ENCODE results near the gene SLC6A11.

SLC6A11 gene

GRCh38 chr3:10822055-10822454 lies 6.0 kb downstream of the SLC6A11 start (continued):
- TF ChIP-seq ZNF565 (CRISPR knock-in tag; conservative IDR thresholded peaks at IDR 0.05; ENCODE audit: low read depth): no peak
- no peak for TF ChIP-seq PATZ1 (CRISPR knock-in tag; IDR thresholded peaks at IDR 0.05; ENCODE audit: borderline replicate concordance)
- TF ChIP-seq CSDC2 (CRISPR knock-in tag; IDR thresholded peaks at IDR 0.05): no peak
- TF ChIP-seq ZC3H10 (CRISPR knock-in tag; IDR thresholded peaks at IDR 0.05): no peak
- TF ChIP-seq RARB (CRISPR knock-in tag; IDR thresholded peaks at IDR 0.05): no peak
- no peak for TF ChIP-seq ISL1 (CRISPR knock-in tag; IDR thresholded peaks at IDR 0.05)
- TF ChIP-seq GLIS3 (CRISPR knock-in tag; IDR thresholded peaks at IDR 0.05): no peak

- TF ChIP-seq ESRRG (CRISPR knock-in tag; IDR thresholded peaks at IDR 0.05) (no peak), ISL1 (CRISPR knock-in tag; IDR thresholded peaks at IDR 0.05) (no peak), GLIS3 (CRISPR knock-in tag; IDR thresholded peaks at IDR 0.05) (no peak), PPARA (CRISPR knock-in tag; IDR thresholded peaks at IDR 0.05; ENCODE audit: borderline replicate concordance) (no peak), BACH2 (CRISPR knock-in tag; IDR thresholded peaks at IDR 0.05; ENCODE audit: borderline replicate concordance) (no peak), ZNF70 (CRISPR knock-in tag; IDR thresholded peaks at IDR 0.05) (no peak), ZFP30 (CRISPR knock-in tag; IDR thresholded peaks at IDR 0.05) (no peak), ZFP3 (CRISPR knock-in tag; IDR thresholded peaks at IDR 0.05) (no peak), CSDC2 (CRISPR knock-in tag; IDR thresholded peaks at IDR 0.05) (no peak), CSRNP3 (CRISPR knock-in tag; IDR thresholded peaks at IDR 0.05) (no peak), ZNF8 (CRISPR knock-in tag; IDR thresholded peaks at IDR 0.05) (no peak), TOX (CRISPR knock-in tag; IDR thresholded peaks at IDR 0.05; ENCODE audit: borderline replicate concordance) (no peak), POU6F1 (CRISPR knock-in tag; IDR thresholded peaks at IDR 0.05; ENCODE audit: borderline replicate concordance, low read depth) (no peak), SNAI2 (CRISPR knock-in tag; IDR thresholded peaks at IDR 0.05) (no peak), ZC3H10 (CRISPR knock-in tag; IDR thresholded peaks at IDR 0.05) (no peak), ZNF565 (CRISPR knock-in tag; conservative IDR thresholded peaks at IDR 0.05; ENCODE audit: low read depth) (no peak), TSHZ2 (CRISPR knock-in tag; IDR thresholded peaks at IDR 0.05) (no peak), OSR1 (CRISPR knock-in tag; IDR thresholded peaks at IDR 0.05) (no peak), TCF4 (CRISPR knock-in tag; IDR thresholded peaks at IDR 0.05; ENCODE audit: borderline replicate concordance) (no peak)
- no peak for ATAC-seq
Observed at GRCh38 chr3:10822708-10823515, 6.9 kb downstream of the SLC6A11 start.

- no peak for TF ChIP-seq OSR1 (CRISPR knock-in tag; IDR thresholded peaks at IDR 0.05)
- TF ChIP-seq ISL1 (CRISPR knock-in tag; IDR thresholded peaks at IDR 0.05): no peak
- no peak for TF ChIP-seq ZFP3 (CRISPR knock-in tag; IDR thresholded peaks at IDR 0.05)
- TF ChIP-seq ZC3H10 (CRISPR knock-in tag; IDR thresholded peaks at IDR 0.05): no peak
- TF ChIP-seq RARB (CRISPR knock-in tag; IDR thresholded peaks at IDR 0.05): no peak
- no peak for TF ChIP-seq ZFP30 (CRISPR knock-in tag; IDR thresholded peaks at IDR 0.05)
- no peak for TF ChIP-seq POU6F1 (CRISPR knock-in tag; IDR thresholded peaks at IDR 0.05; ENCODE audit: borderline replicate concordance, low read depth)
- no peak for TF ChIP-seq TOX (CRISPR knock-in tag; IDR thresholded peaks at IDR 0.05; ENCODE audit: borderline replicate concordance)
- no peak for TF ChIP-seq BACH2 (CRISPR knock-in tag; IDR thresholded peaks at IDR 0.05; ENCODE audit: borderline replicate concordance)
- no peak for TF ChIP-seq CSDC2 (CRISPR knock-in tag; IDR thresholded peaks at IDR 0.05)
- no peak for TF ChIP-seq TSHZ2 (CRISPR knock-in tag; IDR thresholded peaks at IDR 0.05)
- no peak for TF ChIP-seq ESRRG (CRISPR knock-in tag; IDR thresholded peaks at IDR 0.05)
- TF ChIP-seq PATZ1 (CRISPR knock-in tag; IDR thresholded peaks at IDR 0.05; ENCODE audit: borderline replicate concordance): no peak
- TF ChIP-seq ZNF8 (CRISPR knock-in tag; IDR thresholded peaks at IDR 0.05): no peak
- no peak for TF ChIP-seq GLIS3 (CRISPR knock-in tag; IDR thresholded peaks at IDR 0.05)
- no peak for TF ChIP-seq ZNF565 (CRISPR knock-in tag; conservative IDR thresholded peaks at IDR 0.05; ENCODE audit: low read depth)
- ATAC-seq: no peak
Observed at GRCh38 chr3:10823516-10823818, 7.4 kb downstream of the SLC6A11 start.

Data from SK-N-SH treated with all-trans-retinoic acid at 6 μM for 48 hours (cell line).